ENCODE data around the gene SLC41A1.

Gene SLC41A1

DNA sequence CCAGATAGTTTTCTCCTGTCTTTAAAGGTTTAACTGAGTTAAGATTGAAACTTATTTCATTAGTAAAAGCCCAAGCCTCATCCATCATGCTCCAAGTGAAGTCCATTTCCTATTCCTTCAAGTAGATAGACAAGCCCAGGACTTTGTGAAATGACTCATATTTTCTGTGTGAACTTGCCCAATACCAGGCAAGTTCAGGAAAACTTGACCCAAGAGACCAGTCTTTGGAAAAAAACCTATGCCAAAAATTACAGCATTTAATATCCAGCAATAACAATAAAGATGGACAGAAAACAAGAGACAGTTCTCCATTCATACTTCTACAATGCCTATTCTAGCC is 37.3 kb downstream of the SLC41A1 start:
- no peaks in the 10 kb centered on the region for H3K79me2 ChIP-seq (ENCODE audit: low read length)
- H3K27ac ChIP-seq (ENCODE audit: low read length): no peak overlapping the region
- H3K4me3 ChIP-seq (ENCODE audit: low read length): peak overlapping the region; percentile 79
- peaks cover 11% of the 10 kb centered on the region; the same call in 1 of the 2 replicates for H3K4me1 ChIP-seq (ENCODE audit: low read length)
- no peak for DNase-seq
- H3K9ac ChIP-seq (ENCODE audit: low read length): no peak overlapping the region
- peaks cover 12% of the 10 kb centered on the region for H3F3A ChIP-seq (ENCODE audit: insufficient read depth, low read length)
- H3K27me3 ChIP-seq (replicated peaks; ENCODE audit: insufficient read depth, low read length): peaks cover 6% of the 10 kb centered on the region; the same call in 1 of the 2 replicates
- no peaks in the 10 kb centered on the region for H3K9me2 ChIP-seq (replicated peaks; ENCODE audit: insufficient read depth, low read length)
- H2AFZ ChIP-seq (ENCODE audit: low read length): peak overlapping the region; percentile 90
- H3K36me3 ChIP-seq (replicated peaks; ENCODE audit: insufficient read depth, low read length): no peaks in the 10 kb centered on the region
- peak overlapping the region; percentile 78 for H3K4me2 ChIP-seq (ENCODE audit: low read depth, low read length)
- H4K20me1 ChIP-seq (ENCODE audit: insufficient read depth, low read length): no peaks in the 10 kb centered on the region
- no peaks in the 10 kb centered on the region for H3K9me3 ChIP-seq (replicated peaks; ENCODE audit: insufficient read depth, low read length)
- TF ChIP-seq EZH2 (optimal IDR thresholded peaks at IDR 0.05; ENCODE audit: low read depth, low read length) (no peak), EZH2phosphoT487 (IDR thresholded peaks at IDR 0.05; ENCODE audit: low read length) (no peak), CTCF (IDR thresholded peaks at IDR 0.05; ENCODE audit: low read length) (no peak)

DNA sequence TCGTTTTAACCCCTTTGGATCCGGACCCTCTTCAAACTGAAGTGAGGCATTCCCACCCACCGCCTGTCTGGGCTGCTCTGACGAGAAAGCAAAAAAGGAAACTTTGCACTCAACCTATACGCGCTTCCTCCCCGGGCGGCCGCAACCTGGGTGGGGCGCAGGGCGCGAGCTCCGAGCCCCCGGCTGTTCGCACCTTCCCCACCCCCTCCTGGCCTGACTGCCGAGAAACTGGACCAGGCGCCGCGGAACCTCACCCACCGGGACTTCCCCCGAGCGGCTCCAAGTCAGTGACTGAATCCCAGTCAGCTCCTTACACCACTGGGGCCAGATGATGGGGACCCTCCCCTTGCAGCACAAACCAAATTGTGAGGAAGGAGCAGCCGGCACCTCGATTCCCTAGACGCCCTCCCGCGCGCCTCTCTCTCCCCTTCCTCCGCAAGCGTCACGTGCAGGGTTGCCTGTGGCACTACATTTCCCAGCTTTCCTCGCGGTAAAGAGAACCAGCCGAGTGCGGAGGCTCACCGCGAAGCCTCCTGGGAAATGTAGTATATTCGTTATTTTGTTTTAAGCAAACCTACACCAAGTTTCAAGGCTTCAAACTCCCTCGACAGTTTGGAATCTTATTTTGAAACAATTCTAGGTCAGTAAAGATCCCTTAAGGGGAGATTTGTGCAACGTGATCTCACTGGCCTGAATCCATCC is 37.8 kb downstream of the SLC41A1 start, which contains the start of gene RAB29:
Gene RAB29, minus strand, starts transcription at position 468 of the 702 bp plus-strand sequence. CDS start 526 bp downstream, outside the sequence.
- peak within 1 kb of the TSS; percentile 79 for H3K4me3 ChIP-seq (ENCODE audit: low read length)
- peak; percentile 92 for DNase-seq

DNA sequence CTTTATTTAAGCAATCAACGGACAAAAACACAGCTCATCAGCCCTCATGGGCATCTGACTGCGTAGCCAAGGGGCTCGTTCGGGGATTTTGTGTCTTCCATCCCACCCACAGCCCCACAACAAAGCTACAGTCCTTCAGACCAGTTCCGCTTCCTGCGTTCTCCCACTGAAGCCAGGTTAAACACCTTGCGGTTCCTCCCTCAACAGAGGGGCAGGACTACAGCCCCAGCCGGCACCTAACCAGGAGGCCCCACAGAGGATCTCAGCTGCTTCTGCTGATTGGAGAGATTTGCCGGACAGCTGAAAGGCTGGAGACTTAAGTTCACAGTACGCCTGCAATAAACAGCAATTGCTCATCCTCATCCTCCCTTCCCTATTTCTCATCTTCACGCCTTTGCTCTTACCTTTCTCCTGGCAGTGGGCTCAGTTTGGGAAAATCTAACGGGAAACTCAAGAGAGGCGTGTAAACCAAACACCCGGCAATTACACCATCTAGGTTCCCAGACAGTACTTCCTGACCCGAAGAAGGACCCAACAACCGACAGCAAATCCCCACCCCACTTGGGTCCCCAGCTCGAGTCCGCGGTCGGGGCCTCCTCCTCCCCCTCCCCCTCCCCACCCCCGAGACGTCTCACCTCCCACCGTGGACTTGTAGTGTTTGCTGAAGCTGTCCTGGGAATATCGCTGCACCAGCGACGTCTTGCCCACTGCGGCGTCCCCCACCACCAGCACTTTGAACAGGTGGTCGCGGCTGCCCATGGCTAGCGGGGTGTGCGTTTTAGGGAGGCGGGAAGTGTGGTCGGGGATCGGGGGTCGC is 38.6 kb downstream of the SLC41A1 start:
- no peak overlapping the region for H3K27ac ChIP-seq (ENCODE audit: low read length)
- H3K4me3 ChIP-seq (ENCODE audit: low read length): peak overlapping the region; percentile 79
- H3K4me2 ChIP-seq (ENCODE audit: low read depth, low read length): peak overlapping the region; percentile 78
- H3K9me3 ChIP-seq (replicated peaks; ENCODE audit: insufficient read depth, low read length): no peaks in the 10 kb centered on the region
- no peak for TF ChIP-seq EZH2 (optimal IDR thresholded peaks at IDR 0.05; ENCODE audit: low read depth, low read length)
- TF ChIP-seq EZH2phosphoT487 (IDR thresholded peaks at IDR 0.05; ENCODE audit: low read length): no peak
- TF ChIP-seq CTCF (IDR thresholded peaks at IDR 0.05; ENCODE audit: low read length): no peak
- H4K20me1 ChIP-seq (ENCODE audit: insufficient read depth, low read length): no peaks in the 10 kb centered on the region
- no peaks in the 10 kb centered on the region for H3K9me2 ChIP-seq (replicated peaks; ENCODE audit: insufficient read depth, low read length)
- no peaks in the 10 kb centered on the region for H3K79me2 ChIP-seq (ENCODE audit: low read length)
- H3F3A ChIP-seq (ENCODE audit: insufficient read depth, low read length): peaks cover 12% of the 10 kb centered on the region
- H3K4me1 ChIP-seq (ENCODE audit: low read length): peaks cover 11% of the 10 kb centered on the region; the same call in 1 of the 2 replicates
- H3K9ac ChIP-seq (ENCODE audit: low read length): peak overlapping the region; percentile 63
- H3K36me3 ChIP-seq (replicated peaks; ENCODE audit: insufficient read depth, low read length): no peaks in the 10 kb centered on the region
- H3K27me3 ChIP-seq (replicated peaks; ENCODE audit: insufficient read depth, low read length): peaks cover 6% of the 10 kb centered on the region; the same call in 1 of the 2 replicates
- H2AFZ ChIP-seq (ENCODE audit: low read length): peak overlapping the region; percentile 90
- DNase-seq: no peak

More for the DNA sequence above, 37.8 kb downstream of the SLC41A1 start, which contains the start of gene RAB29:
- peaks cover 11% of the 10 kb centered on the region; the same call in 1 of the 2 replicates for H3K4me1 ChIP-seq (ENCODE audit: low read length)
- H3K27me3 ChIP-seq (replicated peaks; ENCODE audit: insufficient read depth, low read length): peaks cover 6% of the 10 kb centered on the region; the same call in 1 of the 2 replicates
- peaks cover 12% of the 10 kb centered on the region for H3F3A ChIP-seq (ENCODE audit: insufficient read depth, low read length)
- H3K9me3 ChIP-seq (replicated peaks; ENCODE audit: insufficient read depth, low read length): no peaks in the 10 kb centered on the region
- H3K36me3 ChIP-seq (replicated peaks; ENCODE audit: insufficient read depth, low read length): no peaks in the 10 kb centered on the region
- peak within 1 kb of the TSS; percentile 90 for H2AFZ ChIP-seq (ENCODE audit: low read length)
- H3K4me2 ChIP-seq (ENCODE audit: low read depth, low read length): peak within 1 kb of the TSS; percentile 78
- TF ChIP-seq EZH2 (optimal IDR thresholded peaks at IDR 0.05; ENCODE audit: low read depth, low read length) (no peak), CTCF (IDR thresholded peaks at IDR 0.05; ENCODE audit: low read length) (no peak), EZH2phosphoT487 (IDR thresholded peaks at IDR 0.05; ENCODE audit: low read length) (no peak)
- H4K20me1 ChIP-seq (ENCODE audit: insufficient read depth, low read length): no peaks in the 10 kb centered on the region
- peak within 1 kb of the TSS; percentile 63 for H3K9ac ChIP-seq (ENCODE audit: low read length)
- no peaks in the 10 kb centered on the region for H3K9me2 ChIP-seq (replicated peaks; ENCODE audit: insufficient read depth, low read length)
- no peak within 1 kb of the TSS for H3K27ac ChIP-seq (ENCODE audit: low read length)
- no peaks in the 10 kb centered on the region for H3K79me2 ChIP-seq (ENCODE audit: low read length)
